Measurements from ENCODE around the gene HUNK.

- TF ChIP-seq CTCF (optimal IDR thresholded peaks at IDR 0.05 in 1 of 3, IDR thresholded peaks at IDR 0.05 in 1 of 3, conservative IDR thresholded peaks at IDR 0.05 in 1 of 3; ENCODE audit: extremely low read depth in 1 of 3, insufficient read depth in 2 of 3, low read length in 3 of 3) (no peak), EZH2 (IDR thresholded peaks at IDR 0.05; ENCODE audit: low read length) (no peak)
These were observed 119.6 kb downstream of the HUNK start for GRCh38 chr21:31992391-31992790.
